ENCODE measurements around the gene HEYL. TPM values are rescaled to one million over a fixed set of nuclear protein-coding genes. Genes with fewer than 3 reads are reported as not detected.
A peak's percentile ranks its signal among the peaks of the same experiment; 100 is the strongest.

HEYL gene
- total and polyA plus RNA-seq, 8 donors = 12.0 to 34.6 (median 31.3) TPM

GRCh38 chr1:39650431-39650830 lies 11.0 kb upstream of the HEYL start:
- Histone ChIP-seq H3K4me3 (no peak overlapping the region), H3K27ac (no peak overlapping the region), H3K27me3 (no peaks in the 10 kb centered on the region), H3K9me3 (no peaks in the 10 kb centered on the region), H3K36me3 (no peaks in the 10 kb centered on the region), H3K4me1 (peaks cover 15 to 28% (median 27%) of the 10 kb centered on the region in 3 donors)
- TF ChIP-seq CTCF (IDR thresholded peaks at IDR 0.05) = no peak
- intact Hi-C loops (cut with DNase I) = loop anchor here in 2 of 3 donors (5.0 to 10.0 kb wide), 2 partner anchors 43 to 56 kb away; no protein-coding TSS in a partner anchor
- 97 to 100% methylated on average over 1 of the region's 1 CpG for WGBS, 2 donors
- FAIRE-seq (no peak), DNase-seq (no peak), ATAC-seq (no peak)

- H3K4me3 ChIP-seq = no peak overlapping the region
- no peak for TF ChIP-seq CTCF (IDR thresholded peaks at IDR 0.05)
- H3K27me3 ChIP-seq = no peaks in the 10 kb centered on the region
- ATAC-seq (no peak), DNase-seq (no peak), FAIRE-seq (no peak)
- WGBS, 2 donors = 93 to 94% methylated on average over 2 of the region's 2 CpGs
- H3K27ac ChIP-seq = no peak overlapping the region
- H3K4me1 ChIP-seq = peaks cover 22 to 34% (median 33%) of the 10 kb centered on the region in 3 donors
- H3K9me3 ChIP-seq = no peaks in the 10 kb centered on the region
- intact Hi-C loops (cut with DNase I) = loop anchor here in 2 of 3 donors (5.0 to 10.0 kb wide), 2 partner anchors 42 to 55 kb away; no protein-coding TSS in a partner anchor
- H3K36me3 ChIP-seq = no peaks in the 10 kb centered on the region
Measured at GRCh38 chr1:39649636-39650185, 10.3 kb upstream of the HEYL start.

GRCh38 chr1:39648496-39648895 lies 9.1 kb upstream of the HEYL start:
- DNase-seq = no peak
- H3K27me3 ChIP-seq = no peaks in the 10 kb centered on the region
- H3K9me3 ChIP-seq = no peaks in the 10 kb centered on the region
- TF ChIP-seq CTCF (IDR thresholded peaks at IDR 0.05) = no peak
- H3K27ac ChIP-seq = peak overlapping the region in 2 of 4 donors; percentile 87 to 91
- no peaks in the 10 kb centered on the region for H3K36me3 ChIP-seq
- no peak overlapping the region for H3K4me3 ChIP-seq
- no peak for FAIRE-seq
- H3K4me1 ChIP-seq = peaks cover 22 to 34% (median 33%) of the 10 kb centered on the region in 3 donors
- intact Hi-C loops (cut with DNase I) = no loop called here
- WGBS, 2 donors = 36 to 42% methylated on average over 2 of the region's 2 CpGs
- no peak for ATAC-seq

GRCh38 chr1:39647247-39647646 lies 7.8 kb upstream of the HEYL start:
- FAIRE-seq (no peak), DNase-seq (no peak), ATAC-seq (no peak)
- Histone ChIP-seq H3K36me3 (no peaks in the 10 kb centered on the region), H3K27me3 (no peaks in the 10 kb centered on the region), H3K9me3 (no peaks in the 10 kb centered on the region), H3K4me1 (peaks cover 22 to 33% (median 29%) of the 10 kb centered on the region in 3 donors), H3K27ac (peak overlapping the region; percentile 48 to 91 (median 88)), H3K4me3 (no peak overlapping the region)
- WGBS, 2 donors = 57 to 60% methylated on average over 3 of the region's 3 CpGs
- intact Hi-C loops (cut with DNase I) = no loop called here
- no peak for TF ChIP-seq CTCF (IDR thresholded peaks at IDR 0.05)

All from pancreas (tissue), 10 donors.